GM23338 (cell line): ENCODE data around the gene RASSF7. TPM values are rescaled to one million over a fixed set of nuclear protein-coding genes. Genes with fewer than 3 reads are reported as not detected.

ENCODE experiments used
- ATAC-seq: fragments of 200-7000 bp; cut with Tn5 transposase; 3 replicates; pipeline ENCODE4 v1.9.1; 2020
- DNase-seq: peaks from one replicate; pipeline ENCODE4 v3.0.0-alpha.2; 2015; ENCODE audit warnings: low spot score
- H2AFZ ChIP-seq: fragments of 200-600 bp; sonication (generic); 2 replicates; pipeline ENCODE4 v1.8.0; 2016; ENCODE audit warnings: antibody characterized with exemption, mild to moderate bottlenecking, moderate library complexity
- H3F3A ChIP-seq: fragments of 200-600 bp; sonication (generic); replicated peaks from 2 replicates; pipeline ENCODE4 v1.8.0; 2017; ENCODE audit warnings: antibody characterized with exemption, mixed run types, low read depth
- H3K27ac ChIP-seq: fragments of 200-600 bp; sonication (generic); 2 replicates; pipeline ENCODE4 v1.6.1; 2016; ENCODE audit warnings: low read depth
- H3K27me3 ChIP-seq: fragments of 200-600 bp; sonication (generic); 2 replicates; pipeline ENCODE4 v1.8.0; 2016; ENCODE audit warnings: mild to moderate bottlenecking, mixed run types, moderate library complexity; ENCODE audit not compliant: insufficient read depth
- H3K36me3 ChIP-seq: fragments of 200-600 bp; sonication (generic); 2 replicates; pipeline ENCODE4 v1.8.0; 2016; ENCODE audit warnings: mild to moderate bottlenecking; ENCODE audit not compliant: insufficient read depth
- H3K4me1 ChIP-seq: fragments of 200-600 bp; sonication (generic); 2 replicates; pipeline ENCODE4 v1.8.0; 2016; ENCODE audit warnings: mild to moderate bottlenecking, moderate library complexity; ENCODE audit not compliant: insufficient read depth
- H3K4me2 ChIP-seq: fragments of 200-600 bp; sonication (generic); 2 replicates; pipeline ENCODE4 v1.7.1; 2017; ENCODE audit warnings: mixed run types
- H3K4me3 ChIP-seq: fragments of 200-600 bp; sonication (generic); 2 replicates; pipeline ENCODE4 v1.6.1; 2016; ENCODE audit warnings: mixed run types
- H3K79me2 ChIP-seq: fragments of 200-600 bp; sonication (generic); replicated peaks from 2 replicates; pipeline ENCODE4 v1.8.0; 2017; ENCODE audit warnings: mild to moderate bottlenecking; ENCODE audit not compliant: insufficient read depth
- H3K9me2 ChIP-seq: fragments of 200-600 bp; sonication (generic); 2 replicates; pipeline ENCODE4 v1.8.0; 2017; ENCODE audit not compliant: insufficient read depth
- H4K20me1 ChIP-seq: fragments of 200-600 bp; sonication (generic); replicated peaks from 2 replicates; pipeline ENCODE4 v1.8.0; 2017; ENCODE audit warnings: mild to moderate bottlenecking; ENCODE audit not compliant: insufficient read depth
- H3K27ac Mint-ChIP-seq: 2 replicates; pipeline ENCODE4 v1.8.0; 2020; ENCODE audit warnings: inconsistent platforms, mild to moderate bottlenecking, moderate library complexity, mixed read lengths
- H3K27me3 Mint-ChIP-seq: 3 replicates; pipeline ENCODE4 v1.8.0; 2022; ENCODE audit warnings: low read depth, mild to moderate bottlenecking, moderate library complexity, mixed read lengths, inconsistent platforms; ENCODE audit not compliant: insufficient read depth, poor library complexity
- H3K36me3 Mint-ChIP-seq: 3 replicates; pipeline ENCODE4 v1.8.0; 2021; ENCODE audit warnings: low read depth, mild to moderate bottlenecking, inconsistent platforms, moderate library complexity, mixed read lengths
- H3K4me1 Mint-ChIP-seq: 3 replicates; pipeline ENCODE4 v1.8.0; 2020; ENCODE audit warnings: mild to moderate bottlenecking, inconsistent platforms, mixed read lengths
- H3K4me3 Mint-ChIP-seq: 3 replicates; pipeline ENCODE4 v1.8.0; 2021; ENCODE audit warnings: moderate library complexity, mild to moderate bottlenecking, inconsistent platforms, mixed read lengths
- H3K9me3 Mint-ChIP-seq: 3 replicates; pipeline ENCODE4 v1.8.0; 2020; ENCODE audit warnings: moderate library complexity, mild to moderate bottlenecking, inconsistent platforms, mixed read lengths
- CREB1 ChIP-seq: fragments of 250-450 bp; sonication (Bioruptor Pico); IDR thresholded peaks from 2 replicates; pipeline ENCODE4 v1.5.0; 2020; ENCODE audit warnings: low read depth, mild to moderate bottlenecking, moderate library complexity
- EZH2 ChIP-seq: fragments of 200-600 bp; sonication (generic); IDR thresholded peaks from one replicate; pipeline ENCODE4 v1.8.0; 2017; ENCODE audit warnings: antibody characterized with exemption, mild to moderate bottlenecking, low read depth; ENCODE audit not compliant: unreplicated experiment
- EZH2phosphoT487 ChIP-seq: fragments of 200-600 bp; sonication (generic); IDR thresholded peaks from one replicate; pipeline ENCODE4 v1.8.1; 2018; ENCODE audit warnings: antibody characterized with exemption; ENCODE audit not compliant: unreplicated experiment
- JUNB ChIP-seq: IDR thresholded peaks from one replicate; pipeline ENCODE4 v1.6.1; 2016; ENCODE audit warnings: antibody characterized with exemption; ENCODE audit not compliant: unreplicated experiment
- POLR2AphosphoS5 ChIP-seq: IDR thresholded peaks from 2 replicates; pipeline ENCODE4 v1.6.1; 2016; ENCODE audit warnings: antibody characterized with exemption, low read depth
- ZNF114 ChIP-seq: fragments of 250-450 bp; sonication (Bioruptor Pico); IDR thresholded peaks from 2 replicates; pipeline ENCODE4 v1.5.0; 2020; ENCODE audit warnings: mild to moderate bottlenecking, moderate library complexity
- ZNF331 ChIP-seq: fragments of 250-450 bp; sonication (Bioruptor Pico); IDR thresholded peaks from 2 replicates; pipeline ENCODE4 v1.5.0; 2020; ENCODE audit warnings: low read depth, mild to moderate bottlenecking, moderate library complexity
- polyA plus RNA-seq: library from polyadenylated mRNA; unstranded; fragments of >200 nt; fragmentation: Nextera tagmentation; extraction: Ambion mirVana; gene quantifications from 2 replicates; pipeline ENCODE4 v1.2.1, GENCODE V29; 2016
- total RNA-seq: library from RNA; depleted of rRNA; stranded (reverse); fragments of >200 nt; shearing (Covaris generic); gene quantifications from 2 replicates; pipeline ENCODE4 v1.2.3, GENCODE V29; 2014
- TF ChIP-seq, protein P1 (sequence below): IDR thresholded peaks from one replicate; pipeline ENCODE4 v1.6.1; 2018; ENCODE audit warnings: antibody characterized with exemption; ENCODE audit not compliant: unreplicated experiment
- TF ChIP-seq, protein P2 (sequence below): IDR thresholded peaks from 2 replicates; pipeline ENCODE4 v1.6.1; 2016; ENCODE audit warnings: antibody characterized with exemption

The RASSF7 gene
- total and polyA plus RNA-seq, 2 experiments from 2014 or later, result 39.6 to 64.8 TPM

DNA sequence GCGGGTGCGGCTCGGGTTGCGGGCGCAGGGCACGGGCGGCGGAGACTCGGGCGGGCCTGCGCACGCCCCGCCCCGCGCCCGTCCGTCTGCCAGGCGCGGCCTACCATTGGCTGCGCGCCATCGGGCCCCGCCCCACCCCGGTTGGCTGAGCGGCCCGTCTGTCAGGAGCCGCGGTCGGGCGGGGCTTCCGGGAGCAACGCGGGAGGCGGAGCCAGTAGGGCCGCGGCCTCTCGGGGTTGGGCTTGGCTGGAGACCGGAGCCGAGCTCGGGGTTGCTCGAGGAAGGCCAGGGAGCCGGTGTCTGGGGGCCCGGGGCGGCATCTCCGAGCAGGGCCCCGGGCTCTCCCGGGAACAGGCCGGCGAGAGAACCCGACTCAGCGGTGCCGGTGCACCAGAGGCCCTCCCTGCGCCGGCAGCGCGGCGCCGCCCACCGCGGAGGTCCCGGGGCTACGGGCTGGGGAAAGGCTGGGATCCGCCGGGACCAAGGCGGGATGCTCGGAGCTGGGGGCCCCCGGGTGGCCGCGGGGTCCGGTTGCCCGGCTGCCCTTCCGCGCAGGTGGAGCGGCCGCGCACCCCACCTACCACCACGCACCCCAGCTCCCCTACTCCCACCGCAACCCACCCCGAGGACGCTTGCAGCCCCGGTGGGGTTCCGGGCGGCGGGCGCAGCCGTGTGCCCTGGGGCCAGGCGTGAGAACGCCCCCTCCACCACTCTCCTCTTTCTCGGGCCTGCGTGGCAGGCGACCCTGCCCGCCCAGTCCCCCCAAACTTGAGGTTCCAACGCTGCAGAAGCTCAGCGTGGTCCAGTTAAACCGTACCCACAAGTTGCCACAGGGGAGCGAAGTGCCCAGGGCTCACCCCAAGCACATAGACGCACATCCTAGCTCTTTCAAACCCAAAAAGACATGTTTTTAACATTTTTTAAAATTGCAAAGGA lies 25.0 kb upstream of the RASSF7 start, which contains the start of gene HRAS:
Gene HRAS (minus strand): TSS at position 58 of the 936 bp plus-strand sequence.
- Mint-ChIP-seq H3K27ac (peak within 1 kb of the TSS; percentile 35; the same call in 1 of the 2 replicates), H3K4me1 (peaks cover 3% of the 10 kb centered on the region; the same call in 2 of the 3 replicates), H3K9me3 (peaks cover 2% of the 10 kb centered on the region; the same call in 2 of the 3 replicates), H3K36me3 (peaks cover 10% of the 10 kb centered on the region; the same call in 2 of the 3 replicates), H3K4me3 (peak within 1 kb of the TSS; percentile 89), H3K27me3 (peaks cover 20% of the 10 kb centered on the region)
- H3K27ac ChIP-seq, result no peak within 1 kb of the TSS
- no peaks in the 10 kb centered on the region for H3K36me3 ChIP-seq
- H3F3A ChIP-seq, result peaks cover 11% of the 10 kb centered on the region
- H2AFZ ChIP-seq, result peak within 1 kb of the TSS; percentile 87
- H4K20me1 ChIP-seq, result 0 out of 2 replicates have a peak, but pooled peaks cover 2% of the 10 kb centered on the region
- peak within 1 kb of the TSS; percentile 90 for H3K4me2 ChIP-seq
- ATAC-seq (peak; percentile 76), DNase-seq (peak; percentile 96)
- no peaks in the 10 kb centered on the region; the same call in 1 of the 2 replicates for H3K79me2 ChIP-seq
- no peaks in the 10 kb centered on the region; the same call in 1 of the 2 replicates for H3K4me1 ChIP-seq
- TF ChIP-seq ZNF114 (CRISPR knock-in tag), result no peak
- TF ChIP-seq JUNB, result no peak
- TF ChIP-seq, protein P1, sequence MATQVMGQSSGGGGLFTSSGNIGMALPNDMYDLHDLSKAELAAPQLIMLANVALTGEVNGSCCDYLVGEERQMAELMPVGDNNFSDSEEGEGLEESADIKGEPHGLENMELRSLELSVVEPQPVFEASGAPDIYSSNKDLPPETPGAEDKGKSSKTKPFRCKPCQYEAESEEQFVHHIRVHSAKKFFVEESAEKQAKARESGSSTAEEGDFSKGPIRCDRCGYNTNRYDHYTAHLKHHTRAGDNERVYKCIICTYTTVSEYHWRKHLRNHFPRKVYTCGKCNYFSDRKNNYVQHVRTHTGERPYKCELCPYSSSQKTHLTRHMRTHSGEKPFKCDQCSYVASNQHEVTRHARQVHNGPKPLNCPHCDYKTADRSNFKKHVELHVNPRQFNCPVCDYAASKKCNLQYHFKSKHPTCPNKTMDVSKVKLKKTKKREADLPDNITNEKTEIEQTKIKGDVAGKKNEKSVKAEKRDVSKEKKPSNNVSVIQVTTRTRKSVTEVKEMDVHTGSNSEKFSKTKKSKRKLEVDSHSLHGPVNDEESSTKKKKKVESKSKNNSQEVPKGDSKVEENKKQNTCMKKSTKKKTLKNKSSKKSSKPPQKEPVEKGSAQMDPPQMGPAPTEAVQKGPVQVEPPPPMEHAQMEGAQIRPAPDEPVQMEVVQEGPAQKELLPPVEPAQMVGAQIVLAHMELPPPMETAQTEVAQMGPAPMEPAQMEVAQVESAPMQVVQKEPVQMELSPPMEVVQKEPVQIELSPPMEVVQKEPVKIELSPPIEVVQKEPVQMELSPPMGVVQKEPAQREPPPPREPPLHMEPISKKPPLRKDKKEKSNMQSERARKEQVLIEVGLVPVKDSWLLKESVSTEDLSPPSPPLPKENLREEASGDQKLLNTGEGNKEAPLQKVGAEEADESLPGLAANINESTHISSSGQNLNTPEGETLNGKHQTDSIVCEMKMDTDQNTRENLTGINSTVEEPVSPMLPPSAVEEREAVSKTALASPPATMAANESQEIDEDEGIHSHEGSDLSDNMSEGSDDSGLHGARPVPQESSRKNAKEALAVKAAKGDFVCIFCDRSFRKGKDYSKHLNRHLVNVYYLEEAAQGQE, result no peak
- TF ChIP-seq CREB1 (CRISPR knock-in tag), result peak; percentile 51; the same call in 1 of the 2 replicates
- TF ChIP-seq, protein P2, sequence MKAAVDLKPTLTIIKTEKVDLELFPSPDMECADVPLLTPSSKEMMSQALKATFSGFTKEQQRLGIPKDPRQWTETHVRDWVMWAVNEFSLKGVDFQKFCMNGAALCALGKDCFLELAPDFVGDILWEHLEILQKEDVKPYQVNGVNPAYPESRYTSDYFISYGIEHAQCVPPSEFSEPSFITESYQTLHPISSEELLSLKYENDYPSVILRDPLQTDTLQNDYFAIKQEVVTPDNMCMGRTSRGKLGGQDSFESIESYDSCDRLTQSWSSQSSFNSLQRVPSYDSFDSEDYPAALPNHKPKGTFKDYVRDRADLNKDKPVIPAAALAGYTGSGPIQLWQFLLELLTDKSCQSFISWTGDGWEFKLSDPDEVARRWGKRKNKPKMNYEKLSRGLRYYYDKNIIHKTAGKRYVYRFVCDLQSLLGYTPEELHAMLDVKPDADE, result no peak
- TF ChIP-seq EZH2phosphoT487, result no peak
- no peak for TF ChIP-seq EZH2
- peak; percentile 87 for TF ChIP-seq POLR2AphosphoS5
- TF ChIP-seq ZNF331, result no peak
- peaks cover 17% of the 10 kb centered on the region; the same call in 1 of the 2 replicates for H3K27me3 ChIP-seq
- no peaks in the 10 kb centered on the region for H3K9me2 ChIP-seq
- H3K4me3 ChIP-seq, result peak within 1 kb of the TSS; percentile 81
